Naive thymus-derived CD4-positive, alpha-beta T cell (primary cell): ENCODE measurements around the gene KNDC1. TPM values are rescaled to one million over a fixed set of nuclear protein-coding genes. Genes with fewer than 3 reads are reported as not detected.

Source experiments
- ATAC-seq: fragments of 150-1000 bp; cut with Tn5 transposase; 2 replicates; pipeline ENCODE4 v1.10.0; 2021; ENCODE audit warnings: mild to moderate bottlenecking, moderate library complexity
- CTCF ChIA-PET: fragments of 350-600 bp; sonication (Branson Sonifier 250); formaldehyde crosslinking; loops from one replicate; lab custom pipeline; 2021; ENCODE audit warnings: antibody characterized with exemption; lab: Charles Lee
- POLR2A ChIA-PET: fragments of 350-600 bp; sonication (Branson Sonifier 250); formaldehyde crosslinking; loops from one replicate; lab custom pipeline; 2021; ENCODE audit warnings: antibody characterized with exemption, inconsistent platforms; lab: Charles Lee
- DNase-seq, 9 donors: peaks; one replicate each; pipeline versions ENCODE4 v3.0.0 to v3.0.0-alpha.2; 2020 to 2022; ENCODE audit warnings: mixed read lengths in 1 of 9
- H3K27ac ChIP-seq: one replicate; pipeline ENCODE4 v1.7.0; 2013; ENCODE audit warnings: mild to moderate bottlenecking, low read depth, low read length, moderate library complexity
- H3K27me3 ChIP-seq, 2 donors: one replicate each; pipeline ENCODE4 v1.7.0; 2013; ENCODE audit warnings: low read length in 2 of 2, mild to moderate bottlenecking in 2 of 2, moderate library complexity in 2 of 2; ENCODE audit not compliant: control insufficient read depth in 2 of 2, insufficient read depth in 2 of 2
- H3K36me3 ChIP-seq, 3 experiments: 1 replicate in 2 of 3; 2 replicates in 1 of 3; pipeline ENCODE4 v1.7.0; 2013; ENCODE audit warnings: low read length in 3 of 3, mild to moderate bottlenecking in 3 of 3, moderate library complexity in 1 of 3; ENCODE audit not compliant: insufficient read depth in 3 of 3, control insufficient read depth in 2 of 3
- H3K4me1 ChIP-seq, 2 donors: one replicate each; pipeline ENCODE4 v1.7.0; 2013; ENCODE audit warnings: low read length in 2 of 2, mild to moderate bottlenecking in 2 of 2, moderate library complexity in 1 of 2; ENCODE audit not compliant: control insufficient read depth in 2 of 2, insufficient read depth in 2 of 2
- H3K4me3 ChIP-seq: 2 replicates; pipeline ENCODE4 v1.7.0; 2013; ENCODE audit warnings: mild to moderate bottlenecking, low read length
- H3K9me3 ChIP-seq, 3 experiments: 1 replicate in 2 of 3; 2 replicates in 1 of 3; pipeline ENCODE4 v1.7.0; 2013; ENCODE audit warnings: low read length in 3 of 3; ENCODE audit not compliant: control insufficient read depth in 2 of 3
- H3K27ac Mint-ChIP-seq, 9 donors: one replicate each; pipeline ENCODE4 v1.8.0; 2020 to 2022; ENCODE audit warnings: mixed read lengths in 9 of 9, mild to moderate bottlenecking in 8 of 9, moderate library complexity in 5 of 9, inconsistent platforms in 2 of 9
- H3K27me3 Mint-ChIP-seq, 5 donors: one replicate each; pipeline ENCODE4 v1.8.0; 2021 to 2022; ENCODE audit warnings: mixed read lengths in 5 of 5, mild to moderate bottlenecking in 1 of 5
- H3K36me3 Mint-ChIP-seq, 5 donors: one replicate each; pipeline ENCODE4 v1.8.0; 2020 to 2022; ENCODE audit warnings: mixed read lengths in 5 of 5, mild to moderate bottlenecking in 3 of 5, inconsistent platforms in 1 of 5
- H3K4me1 Mint-ChIP-seq, 7 donors: one replicate each; pipeline ENCODE4 v1.8.0; 2020 to 2022; ENCODE audit warnings: mixed read lengths in 7 of 7, mild to moderate bottlenecking in 3 of 7, inconsistent platforms in 1 of 7
- H3K4me3 Mint-ChIP-seq, 10 donors: one replicate each; pipeline ENCODE4 v1.8.0; 2020 to 2022; ENCODE audit warnings: mild to moderate bottlenecking in 10 of 10, mixed read lengths in 10 of 10, moderate library complexity in 6 of 10, inconsistent platforms in 2 of 10
- H3K9me3 Mint-ChIP-seq, 11 donors: one replicate each; pipeline ENCODE4 v1.8.0; 2020 to 2022; ENCODE audit warnings: mixed read lengths in 11 of 11, mild to moderate bottlenecking in 4 of 11, inconsistent platforms in 1 of 11, moderate library complexity in 1 of 11
- intact Hi-C, 2 donors: fragments of 100-400 bp; cut with micrococcal nuclease; formaldehyde crosslinking; loops; one replicate each; pipeline ENCODE4 v1.15.1; 2023
- polyA plus RNA-seq, 2 donors: library from polyadenylated mRNA; unstranded; fragments of 300-500 nt; fragmentation: Illumina TruSeq; gene quantifications; one replicate each; pipeline ENCODE4 v1.2.3, GENCODE V29; 2021
- total RNA-seq, 6 experiments: library from RNA in 5 of 6; stranded (reverse) in 5 of 6; gene quantifications; 1 replicate in 5 of 6; 2 replicates in 1 of 6; pipeline ENCODE4 v1.2.3 and lab custom pipeline; 2021 to 2026

Gene KNDC1
- total and polyA plus RNA-seq, 7 experiments from 2014 or later: 0.05 to 3.6 (median 0.60) TPM; not detected in 3

DNA sequence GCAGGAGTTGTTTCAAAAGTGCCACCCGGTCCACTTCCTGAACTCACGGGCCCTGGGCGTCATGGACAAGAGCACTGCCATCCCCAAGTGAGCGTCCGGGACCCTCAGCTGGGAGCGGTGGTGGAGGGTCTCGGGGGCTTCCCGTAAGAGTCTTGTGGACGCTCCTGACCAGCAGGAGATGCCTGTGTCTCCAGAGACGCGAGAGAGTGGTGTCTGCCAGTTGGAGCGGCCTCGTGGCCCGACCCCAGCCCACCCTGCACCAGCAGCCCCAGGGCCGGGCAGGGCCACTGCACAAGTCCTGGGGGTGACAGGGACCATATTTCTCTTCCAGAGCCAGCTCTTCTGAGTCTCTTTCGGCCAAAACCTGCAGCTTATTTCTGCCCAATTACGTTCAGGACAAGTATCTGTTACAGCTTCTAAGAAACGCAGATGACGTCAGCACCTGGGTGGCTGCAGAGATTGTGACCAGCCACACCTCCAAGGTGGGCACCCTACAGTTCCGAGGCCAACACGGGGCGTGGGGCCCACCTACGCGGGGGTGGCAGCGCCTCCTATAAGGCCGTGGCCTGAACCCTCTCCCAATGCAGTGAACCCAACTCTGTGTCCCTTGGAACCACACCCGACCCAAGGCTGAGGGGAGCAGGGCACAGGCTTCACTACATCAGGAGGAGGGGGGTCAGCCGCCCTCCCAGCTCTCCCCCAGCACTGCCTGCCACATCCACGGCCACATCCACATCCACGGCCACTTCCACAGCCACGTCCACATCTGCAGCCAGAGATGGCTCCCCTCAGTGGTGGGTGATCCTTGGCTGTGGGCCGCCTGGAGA lies 53.8 kb downstream of the KNDC1 start:
- no peak overlapping the region for H3K4me3 ChIP-seq
- ATAC-seq (no peak), DNase-seq (peak in 1 of 9 donors; percentile 6)
- Mint-ChIP-seq H3K27ac (no peak overlapping the region), H3K9me3 (peaks cover 0 to 3% (median 0%) of the 10 kb centered on the region in 11 donors), H3K4me3 (no peak overlapping the region), H3K4me1 (peaks cover 0 to 4% (median 0%) of the 10 kb centered on the region in 7 donors), H3K27me3 (peaks cover 0 to 19% (median 0%) of the 10 kb centered on the region in 5 donors), H3K36me3 (no peaks in the 10 kb centered on the region)
- H3K4me1 ChIP-seq: no peaks in the 10 kb centered on the region
- no peaks in the 10 kb centered on the region for H3K27me3 ChIP-seq
- no peaks in the 10 kb centered on the region for H3K36me3 ChIP-seq
- no peaks in the 10 kb centered on the region for H3K9me3 ChIP-seq
- CTCF ChIA-PET: no interaction called here
- intact Hi-C loops: no loop called here
- no peak overlapping the region for H3K27ac ChIP-seq
- POLR2A ChIA-PET: no interaction called here

DNA sequence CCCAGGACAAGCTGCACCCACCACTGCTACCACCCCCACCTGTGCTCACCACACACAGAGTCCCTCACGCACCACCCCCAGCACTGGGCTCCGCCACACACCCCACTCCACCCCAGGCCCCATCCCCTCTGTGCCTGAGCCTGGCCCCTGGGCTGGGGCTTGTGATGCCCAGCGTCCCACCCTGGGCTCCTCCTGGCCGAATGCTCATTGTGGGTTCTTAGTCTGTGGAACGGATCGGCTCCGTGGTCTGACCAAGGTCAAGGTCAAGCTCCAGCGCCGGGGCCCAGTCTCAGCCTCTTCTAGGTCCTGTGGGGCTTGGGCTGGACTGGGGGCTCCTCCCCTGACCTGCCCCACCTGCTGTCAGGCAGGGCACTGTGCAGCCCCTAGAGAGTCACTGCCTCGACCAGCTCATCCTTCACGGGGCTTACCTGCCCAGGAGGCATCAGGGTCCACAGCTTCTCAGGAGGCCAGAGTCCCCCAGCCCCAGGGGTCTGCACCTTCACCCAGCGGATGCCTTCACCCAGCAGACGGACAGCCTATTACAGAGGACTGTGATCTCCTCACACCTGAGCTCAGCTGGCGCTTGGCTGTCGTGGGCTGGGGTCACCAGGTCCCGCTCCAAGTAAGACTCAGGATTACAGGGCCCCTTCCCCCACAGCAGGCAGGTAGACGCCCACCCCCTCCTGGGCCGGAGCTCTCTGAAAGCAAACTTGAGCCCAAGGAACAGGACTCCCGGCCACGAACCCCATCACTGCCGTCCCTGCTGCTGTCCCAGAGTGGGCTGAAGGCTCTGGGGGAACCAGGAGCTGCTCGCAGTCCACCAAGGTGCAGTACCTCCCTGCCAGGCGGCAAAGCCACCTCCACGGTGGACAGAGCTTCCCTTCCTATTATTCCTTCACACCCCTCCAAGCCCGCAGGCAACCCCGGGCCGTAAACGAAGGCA lies 54.7 kb downstream of the KNDC1 start:
- peaks cover 0 to 4% (median 0%) of the 10 kb centered on the region in 7 donors for H3K4me1 Mint-ChIP-seq
- H3K9me3 ChIP-seq: no peaks in the 10 kb centered on the region
- H3K27ac Mint-ChIP-seq: no peak overlapping the region
- H3K36me3 Mint-ChIP-seq: no peaks in the 10 kb centered on the region
- ChIA-PET POLR2A (no interaction called here), CTCF (interaction anchor here (0.6 kb wide), 1 partner anchor 41 kb away, joined by 4 read pairs; no protein-coding TSS in a partner anchor)
- no peaks in the 10 kb centered on the region for H3K36me3 ChIP-seq
- DNase-seq (peak in 1 of 9 donors; percentile 6), ATAC-seq (no peak)
- intact Hi-C loops: no loop called here
- H3K27me3 ChIP-seq: no peaks in the 10 kb centered on the region
- H3K4me3 Mint-ChIP-seq: no peak overlapping the region
- no peak overlapping the region for H3K27ac ChIP-seq
- H3K9me3 Mint-ChIP-seq: peaks cover 0 to 3% (median 0%) of the 10 kb centered on the region in 11 donors
- H3K27me3 Mint-ChIP-seq: peaks cover 0 to 19% (median 0%) of the 10 kb centered on the region in 5 donors
- no peak overlapping the region for H3K4me3 ChIP-seq
- H3K4me1 ChIP-seq: no peaks in the 10 kb centered on the region

DNA sequence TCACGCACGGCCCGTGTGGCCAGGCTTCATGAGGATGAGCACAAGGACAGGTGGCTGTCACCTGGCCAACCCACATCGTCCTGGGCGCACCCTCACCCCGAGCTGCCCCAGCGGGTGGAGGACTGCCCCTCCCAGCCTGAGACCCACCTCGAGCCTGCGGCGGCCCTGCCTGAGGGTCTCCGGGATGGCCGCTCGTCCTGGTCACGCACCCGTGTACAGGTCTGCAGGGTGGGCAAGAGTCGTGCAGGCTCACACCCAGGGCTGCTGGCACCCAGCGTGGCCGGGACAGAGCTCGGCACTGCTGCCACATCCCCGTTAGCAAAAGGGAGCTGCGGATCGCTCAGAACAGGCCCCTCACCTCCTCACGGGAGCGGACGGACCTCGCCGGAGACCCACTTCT lies 55.6 kb downstream of the KNDC1 start:
- Mint-ChIP-seq H3K36me3 (no peaks in the 10 kb centered on the region), H3K9me3 (peaks cover 0 to 3% (median 0%) of the 10 kb centered on the region in 11 donors), H3K4me1 (peaks cover 0 to 2% (median 0%) of the 10 kb centered on the region in 7 donors), H3K27me3 (peaks cover 0 to 19% (median 0%) of the 10 kb centered on the region in 5 donors), H3K27ac (no peak overlapping the region), H3K4me3 (no peak overlapping the region)
- intact Hi-C loops: no loop called here
- no peaks in the 10 kb centered on the region for H3K27me3 ChIP-seq
- ATAC-seq (no peak), DNase-seq (peak in 1 of 9 donors; percentile 3)
- H3K27ac ChIP-seq: no peak overlapping the region
- ChIA-PET CTCF (interaction anchor here (0.6 kb wide), 1 partner anchor 40 kb away, joined by 4 read pairs; no protein-coding TSS in a partner anchor), POLR2A (no interaction called here)
- no peaks in the 10 kb centered on the region for H3K9me3 ChIP-seq
- no peak overlapping the region for H3K4me3 ChIP-seq
- H3K4me1 ChIP-seq: no peaks in the 10 kb centered on the region
- no peaks in the 10 kb centered on the region for H3K36me3 ChIP-seq

DNA sequence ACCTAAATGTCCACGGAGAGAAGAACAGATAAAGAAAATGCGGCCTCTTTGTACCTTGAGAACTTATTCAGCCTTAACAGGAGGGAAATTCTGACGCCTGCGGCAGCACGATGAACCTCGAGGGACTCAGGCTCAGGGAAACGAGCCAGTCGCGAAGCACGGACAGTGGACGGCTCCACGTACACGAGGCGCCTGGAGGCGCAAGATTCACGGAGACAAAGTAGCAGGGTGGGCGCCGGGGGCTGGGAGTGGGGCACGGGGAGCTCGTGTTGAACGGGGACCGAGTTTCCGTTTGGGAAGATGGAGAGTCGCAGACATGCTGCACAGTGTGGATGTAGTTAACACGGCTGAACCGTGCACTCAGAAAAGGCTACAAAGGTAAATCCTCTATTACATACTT lies 56.8 kb downstream of the KNDC1 start:
- Mint-ChIP-seq H3K4me3 (no peak overlapping the region), H3K9me3 (peaks cover 0 to 3% (median 0%) of the 10 kb centered on the region in 11 donors), H3K27ac (no peak overlapping the region), H3K36me3 (no peaks in the 10 kb centered on the region), H3K27me3 (peaks cover 5 to 24% (median 9%) of the 10 kb centered on the region in 5 donors), H3K4me1 (no peaks in the 10 kb centered on the region)
- no peak for ATAC-seq
- Histone ChIP-seq H3K9me3 (no peaks in the 10 kb centered on the region), H3K4me3 (no peak overlapping the region), H3K4me1 (no peaks in the 10 kb centered on the region), H3K27me3 (no peaks in the 10 kb centered on the region), H3K36me3 (no peaks in the 10 kb centered on the region), H3K27ac (no peak overlapping the region)
- ChIA-PET POLR2A (no interaction called here), CTCF (no interaction called here)
- intact Hi-C loops: no loop called here
- DNase-seq: no peak

DNA sequence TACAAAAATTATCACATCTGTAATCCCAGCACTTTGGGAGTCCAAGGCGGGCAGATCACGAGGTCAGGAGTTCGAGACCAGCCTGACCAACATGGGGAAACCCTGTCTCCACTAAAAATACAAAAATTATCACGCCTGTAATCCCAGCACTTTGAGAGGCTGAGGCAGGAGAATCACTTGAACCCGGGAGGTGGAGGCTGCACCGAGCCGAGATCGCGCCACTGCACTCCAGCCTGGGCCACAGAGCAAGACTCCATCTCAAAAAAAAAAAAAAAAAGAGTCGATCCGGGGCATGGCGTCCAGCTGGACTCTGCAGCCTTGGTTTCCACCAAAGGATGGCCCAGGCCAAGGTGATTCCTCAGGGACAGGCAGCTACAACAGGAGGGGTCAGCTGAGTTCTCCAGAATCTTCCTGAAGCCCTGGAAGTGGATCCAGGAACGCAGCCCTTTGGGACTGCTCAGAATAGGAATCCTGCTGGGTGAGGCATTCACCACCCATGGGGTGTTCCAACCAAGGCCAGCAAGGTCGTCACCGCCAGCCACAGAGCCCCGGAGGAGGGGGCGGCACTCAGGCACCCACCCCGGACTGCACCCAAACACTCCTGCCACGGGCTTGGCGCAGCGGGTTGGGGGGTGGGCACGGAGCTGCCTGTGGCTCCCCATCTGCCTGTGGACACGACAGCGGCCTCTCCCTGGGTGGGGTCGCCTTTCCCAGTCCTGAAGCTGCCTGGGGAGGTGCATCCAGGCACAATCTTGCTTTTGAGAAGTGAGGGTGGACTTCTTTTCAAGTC lies 58.0 kb downstream of the KNDC1 start:
- H3K27ac ChIP-seq: no peak overlapping the region
- no peaks in the 10 kb centered on the region for H3K9me3 ChIP-seq
- ATAC-seq (no peak), DNase-seq (peak in 1 of 9 donors; percentile 5)
- Mint-ChIP-seq H3K9me3 (peaks cover 0 to 3% (median 0%) of the 10 kb centered on the region in 11 donors), H3K27ac (no peak overlapping the region), H3K4me3 (no peak overlapping the region), H3K4me1 (no peaks in the 10 kb centered on the region), H3K36me3 (no peaks in the 10 kb centered on the region), H3K27me3 (peaks cover 5 to 18% (median 9%) of the 10 kb centered on the region in 5 donors)
- H3K4me1 ChIP-seq: no peaks in the 10 kb centered on the region
- POLR2A ChIA-PET: no interaction called here
- H3K27me3 ChIP-seq: no peaks in the 10 kb centered on the region
- H3K36me3 ChIP-seq: no peaks in the 10 kb centered on the region
- intact Hi-C loops: no loop called here
- no peak overlapping the region for H3K4me3 ChIP-seq
- CTCF ChIA-PET: no interaction called here

DNA sequence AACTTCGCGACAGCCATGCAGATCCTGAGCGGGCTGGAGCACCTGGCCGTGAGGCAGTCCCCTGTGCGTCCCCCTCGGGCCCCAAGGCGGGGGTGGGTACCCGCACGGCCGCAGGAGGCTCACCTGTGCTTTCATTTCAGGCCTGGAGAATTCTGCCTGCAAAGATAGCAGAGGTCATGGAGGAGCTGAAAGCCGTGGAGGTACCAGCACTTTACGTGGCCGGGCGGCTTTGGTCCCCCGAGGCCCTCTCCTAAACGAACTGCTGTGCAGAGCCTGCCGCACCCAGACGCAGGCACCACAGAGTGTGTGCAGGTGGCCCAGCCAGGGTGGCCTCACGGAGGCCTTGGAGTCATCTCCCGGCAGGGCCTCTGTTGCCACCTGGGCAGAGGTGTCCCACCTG lies 58.9 kb downstream of the KNDC1 start:
- no peak overlapping the region for H3K27ac Mint-ChIP-seq
- H3K4me3 Mint-ChIP-seq: no peak overlapping the region
- Histone ChIP-seq H3K4me3 (no peak overlapping the region), H3K4me1 (no peaks in the 10 kb centered on the region), H3K9me3 (no peaks in the 10 kb centered on the region), H3K36me3 (no peaks in the 10 kb centered on the region), H3K27me3 (no peaks in the 10 kb centered on the region), H3K27ac (no peak overlapping the region)
- CTCF ChIA-PET: no interaction called here
- ATAC-seq (no peak), DNase-seq (no peak)
- POLR2A ChIA-PET: no interaction called here
- no peaks in the 10 kb centered on the region for H3K4me1 Mint-ChIP-seq
- peaks cover 5 to 18% (median 9%) of the 10 kb centered on the region in 5 donors for H3K27me3 Mint-ChIP-seq
- H3K36me3 Mint-ChIP-seq: no peaks in the 10 kb centered on the region
- intact Hi-C loops: no loop called here
- peaks cover 0 to 5% (median 0%) of the 10 kb centered on the region in 11 donors for H3K9me3 Mint-ChIP-seq
